ENCODE data around the gene SLC39A6.

DNA sequence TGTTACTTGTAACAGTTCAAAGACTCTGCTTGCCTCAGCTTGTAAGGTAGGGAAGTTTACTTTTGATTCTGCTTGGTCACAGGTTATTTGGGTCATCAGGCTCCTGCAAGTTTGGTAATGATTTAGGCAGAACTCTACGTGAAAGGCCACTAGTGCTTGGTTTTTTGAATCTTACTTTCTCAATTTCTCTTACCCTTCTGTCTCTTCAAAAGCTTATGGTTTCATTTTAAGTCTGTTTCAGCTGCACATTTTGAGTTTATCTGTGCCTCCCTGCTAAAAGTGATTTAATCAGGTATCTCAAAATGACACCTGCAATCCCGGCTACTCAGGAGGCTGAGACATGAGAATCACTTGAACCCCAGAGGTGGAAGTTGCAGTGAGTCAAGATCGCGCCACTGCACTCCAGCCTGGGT is 31.8 kb upstream of the SLC39A6 start:
- TF ChIP-seq POLR2A (IDR thresholded peaks at IDR 0.05; ENCODE audit: low read length): no peak
- TF ChIP-seq GATA1 (IDR thresholded peaks at IDR 0.05; ENCODE audit: low read depth, low read length): no peak

Data from erythroblast (primary cell).